Neural cell (in vitro differentiated cells): Measurements from ENCODE around the gene COL24A1. TPM values are rescaled to one million over a fixed set of nuclear protein-coding genes. Genes with fewer than 3 reads are reported as not detected.

ENCODE experiments used
- H2AFZ ChIP-seq: fragments of 200-600, 300-800 bp; sonication (generic), shearing (Covaris generic); 2 replicates; pipeline ENCODE4 v1.6.0; 2014; ENCODE audit warnings: low read depth, mild to moderate bottlenecking, antibody characterized with exemption, low read length, moderate library complexity
- H3F3A ChIP-seq: fragments of 200-600 bp; shearing (Covaris generic); 2 replicates; pipeline ENCODE4 v1.6.1; 2016; ENCODE audit warnings: mild to moderate bottlenecking, moderate library complexity, mixed read lengths, antibody characterized with exemption, low read length; ENCODE audit not compliant: insufficient read depth, poor library complexity, severe bottlenecking
- H3K27ac ChIP-seq: fragments of 200-600, 300-800 bp; sonication (generic), shearing (Covaris generic); 2 replicates; pipeline ENCODE4 v1.5.1; 2014; ENCODE audit warnings: mild to moderate bottlenecking, low read length, moderate library complexity
- H3K27me3 ChIP-seq: fragments of 300-800, 200-600 bp; sonication (generic), shearing (Covaris generic); 2 replicates; pipeline ENCODE4 v1.6.0; 2014; ENCODE audit warnings: mild to moderate bottlenecking, low read depth, low read length, moderate library complexity; ENCODE audit not compliant: insufficient read depth
- H3K36me3 ChIP-seq: fragments of 300-800, 200-600 bp; sonication (generic), shearing (Covaris generic); 2 replicates; pipeline ENCODE4 v1.5.1; 2014; ENCODE audit warnings: mild to moderate bottlenecking, antibody characterized with exemption, low read length, moderate library complexity; ENCODE audit not compliant: insufficient read depth
- H3K4me2 ChIP-seq: fragments of 300-800, 200-600 bp; sonication (generic), shearing (Covaris generic); 2 replicates; pipeline ENCODE4 v1.6.0; 2014; ENCODE audit warnings: mild to moderate bottlenecking, low read length
- H3K4me3 ChIP-seq: fragments of 300-800, 200-600 bp; sonication (generic), shearing (Covaris generic); 2 replicates; pipeline ENCODE4 v1.5.1; 2014; ENCODE audit warnings: mild to moderate bottlenecking, low read length, moderate library complexity
- H3K79me2 ChIP-seq: fragments of 200-600 bp; shearing (Covaris generic); replicated peaks from 2 replicates; pipeline ENCODE4 v1.6.0; 2014; ENCODE audit warnings: mild to moderate bottlenecking, low read length, moderate library complexity; ENCODE audit not compliant: insufficient read depth
- H3K9ac ChIP-seq: fragments of 300-800, 200-600 bp; sonication (generic), shearing (Covaris generic); 2 replicates; pipeline ENCODE4 v1.6.1; 2016; ENCODE audit warnings: mild to moderate bottlenecking, low read length, mixed read lengths
- H3K9me2 ChIP-seq: fragments of 200-600 bp; shearing (Covaris generic); 2 replicates; pipeline ENCODE4 v1.6.1; 2016; ENCODE audit warnings: mild to moderate bottlenecking, low read length, mixed read lengths; ENCODE audit not compliant: insufficient read depth
- H3K9me3 ChIP-seq: fragments of 200-600, 300-800 bp; sonication (generic), shearing (Covaris generic); 2 replicates; pipeline ENCODE4 v1.6.1; 2016; ENCODE audit warnings: mild to moderate bottlenecking, mixed run types, low read length, moderate library complexity, mixed read lengths
- H4K20me1 ChIP-seq: fragments of 200-600 bp; shearing (Covaris generic); 2 replicates; pipeline ENCODE4 v1.6.1; 2016; ENCODE audit warnings: mild to moderate bottlenecking, mixed run types; ENCODE audit not compliant: insufficient read depth
- EP300 ChIP-seq: fragments of 450-650 bp; conservative IDR thresholded peaks from 2 replicates; pipeline ENCODE4 v1.6.1; 2014; ENCODE audit warnings: antibody characterized with exemption, mild to moderate bottlenecking, moderate library complexity; ENCODE audit not compliant: poor library complexity, severe bottlenecking
- EZH2 ChIP-seq: fragments of 200-600, 300-800 bp; shearing (Covaris generic), sonication (generic); IDR thresholded peaks from 2 replicates; pipeline ENCODE4 v1.6.1; 2014; ENCODE audit warnings: antibody characterized with exemption, low read length, borderline replicate concordance, mild to moderate bottlenecking; ENCODE audit not compliant: insufficient read depth, poor library complexity, severe bottlenecking
- MXI1 ChIP-seq: fragments of 450-650 bp; conservative IDR thresholded peaks from 2 replicates; pipeline ENCODE4 v1.6.1; 2014; ENCODE audit warnings: antibody characterized with exemption, mild to moderate bottlenecking; ENCODE audit not compliant: poor library complexity, severe bottlenecking
- POLR2AphosphoS5 ChIP-seq: IDR thresholded peaks from 2 replicates; pipeline ENCODE4 v1.6.1; 2012
- RAD21 ChIP-seq: fragments of 450-650 bp; conservative IDR thresholded peaks from 2 replicates; pipeline ENCODE4 v1.6.1; 2014; ENCODE audit warnings: antibody characterized with exemption, mild to moderate bottlenecking, moderate library complexity
- SMC3 ChIP-seq: fragments of 450-650 bp; conservative IDR thresholded peaks from 2 replicates; pipeline ENCODE4 v1.6.1; 2014; ENCODE audit warnings: antibody characterized with exemption, mild to moderate bottlenecking, moderate library complexity; ENCODE audit not compliant: poor library complexity
- TAF1 ChIP-seq: IDR thresholded peaks from 2 replicates; pipeline ENCODE4 v1.6.1; 2012; ENCODE audit warnings: low read depth
- polyA plus RNA-seq: library from polyadenylated mRNA; depleted of rRNA; stranded (reverse); fragments of >200 nt; gene quantifications from 2 replicates; pipeline ENCODE4 v1.2.3, GENCODE V29; 2014
- TF ChIP-seq, protein P1 (sequence below): fragments of 450-650 bp; IDR thresholded peaks from 2 replicates; pipeline ENCODE4 v1.5.1; 2014; ENCODE audit warnings: antibody characterized with exemption, mild to moderate bottlenecking, moderate library complexity; ENCODE audit not compliant: poor library complexity, severe bottlenecking
- TF ChIP-seq, protein P2 (sequence below): IDR thresholded peaks from 2 replicates; pipeline ENCODE4 v1.6.1; 2012; ENCODE audit warnings: borderline replicate concordance

Gene COL24A1
- polyA plus RNA-seq, 1 donor from 2014 or later = 0.19 TPM

DNA sequence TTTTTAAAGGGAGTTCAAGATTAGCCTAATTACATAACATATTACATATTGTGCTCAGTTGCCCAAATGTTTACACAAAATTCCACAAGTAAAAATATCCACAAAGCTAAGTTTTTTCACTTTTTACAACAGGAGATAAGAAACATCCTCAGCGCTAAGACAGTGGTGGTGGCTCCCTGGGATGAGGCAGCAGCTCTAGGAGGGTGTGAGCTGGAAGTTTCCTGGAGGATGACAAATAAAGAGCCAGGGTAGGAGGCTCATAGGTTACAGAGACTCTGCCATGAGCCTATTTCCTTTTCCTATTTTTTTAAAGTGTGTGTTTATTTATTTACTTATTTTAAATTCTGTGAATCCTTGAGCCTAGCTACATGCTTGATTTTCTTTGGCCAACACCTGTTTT lies 91.7 kb downstream of the COL24A1 start:
- no peak overlapping the region for H3K4me2 ChIP-seq
- TF ChIP-seq POLR2AphosphoS5 (no peak), EP300 (no peak), EZH2 (no peak), SMC3 (no peak), RAD21 (no peak), TAF1 (no peak), MXI1 (no peak)
- TF ChIP-seq, protein P1, sequence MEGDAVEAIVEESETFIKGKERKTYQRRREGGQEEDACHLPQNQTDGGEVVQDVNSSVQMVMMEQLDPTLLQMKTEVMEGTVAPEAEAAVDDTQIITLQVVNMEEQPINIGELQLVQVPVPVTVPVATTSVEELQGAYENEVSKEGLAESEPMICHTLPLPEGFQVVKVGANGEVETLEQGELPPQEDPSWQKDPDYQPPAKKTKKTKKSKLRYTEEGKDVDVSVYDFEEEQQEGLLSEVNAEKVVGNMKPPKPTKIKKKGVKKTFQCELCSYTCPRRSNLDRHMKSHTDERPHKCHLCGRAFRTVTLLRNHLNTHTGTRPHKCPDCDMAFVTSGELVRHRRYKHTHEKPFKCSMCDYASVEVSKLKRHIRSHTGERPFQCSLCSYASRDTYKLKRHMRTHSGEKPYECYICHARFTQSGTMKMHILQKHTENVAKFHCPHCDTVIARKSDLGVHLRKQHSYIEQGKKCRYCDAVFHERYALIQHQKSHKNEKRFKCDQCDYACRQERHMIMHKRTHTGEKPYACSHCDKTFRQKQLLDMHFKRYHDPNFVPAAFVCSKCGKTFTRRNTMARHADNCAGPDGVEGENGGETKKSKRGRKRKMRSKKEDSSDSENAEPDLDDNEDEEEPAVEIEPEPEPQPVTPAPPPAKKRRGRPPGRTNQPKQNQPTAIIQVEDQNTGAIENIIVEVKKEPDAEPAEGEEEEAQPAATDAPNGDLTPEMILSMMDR = no peak
- TF ChIP-seq, protein P2, sequence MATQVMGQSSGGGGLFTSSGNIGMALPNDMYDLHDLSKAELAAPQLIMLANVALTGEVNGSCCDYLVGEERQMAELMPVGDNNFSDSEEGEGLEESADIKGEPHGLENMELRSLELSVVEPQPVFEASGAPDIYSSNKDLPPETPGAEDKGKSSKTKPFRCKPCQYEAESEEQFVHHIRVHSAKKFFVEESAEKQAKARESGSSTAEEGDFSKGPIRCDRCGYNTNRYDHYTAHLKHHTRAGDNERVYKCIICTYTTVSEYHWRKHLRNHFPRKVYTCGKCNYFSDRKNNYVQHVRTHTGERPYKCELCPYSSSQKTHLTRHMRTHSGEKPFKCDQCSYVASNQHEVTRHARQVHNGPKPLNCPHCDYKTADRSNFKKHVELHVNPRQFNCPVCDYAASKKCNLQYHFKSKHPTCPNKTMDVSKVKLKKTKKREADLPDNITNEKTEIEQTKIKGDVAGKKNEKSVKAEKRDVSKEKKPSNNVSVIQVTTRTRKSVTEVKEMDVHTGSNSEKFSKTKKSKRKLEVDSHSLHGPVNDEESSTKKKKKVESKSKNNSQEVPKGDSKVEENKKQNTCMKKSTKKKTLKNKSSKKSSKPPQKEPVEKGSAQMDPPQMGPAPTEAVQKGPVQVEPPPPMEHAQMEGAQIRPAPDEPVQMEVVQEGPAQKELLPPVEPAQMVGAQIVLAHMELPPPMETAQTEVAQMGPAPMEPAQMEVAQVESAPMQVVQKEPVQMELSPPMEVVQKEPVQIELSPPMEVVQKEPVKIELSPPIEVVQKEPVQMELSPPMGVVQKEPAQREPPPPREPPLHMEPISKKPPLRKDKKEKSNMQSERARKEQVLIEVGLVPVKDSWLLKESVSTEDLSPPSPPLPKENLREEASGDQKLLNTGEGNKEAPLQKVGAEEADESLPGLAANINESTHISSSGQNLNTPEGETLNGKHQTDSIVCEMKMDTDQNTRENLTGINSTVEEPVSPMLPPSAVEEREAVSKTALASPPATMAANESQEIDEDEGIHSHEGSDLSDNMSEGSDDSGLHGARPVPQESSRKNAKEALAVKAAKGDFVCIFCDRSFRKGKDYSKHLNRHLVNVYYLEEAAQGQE = no peak
- H3K9me3 ChIP-seq = no peaks in the 10 kb centered on the region
- H3K9me2 ChIP-seq = no peaks in the 10 kb centered on the region
- no peaks in the 10 kb centered on the region for H3K36me3 ChIP-seq
- no peaks in the 10 kb centered on the region for H3K79me2 ChIP-seq
- no peak overlapping the region for H3K27ac ChIP-seq
- no peaks in the 10 kb centered on the region for H4K20me1 ChIP-seq
- no peak overlapping the region for H3K4me3 ChIP-seq
- H3K27me3 ChIP-seq = no peaks in the 10 kb centered on the region
- no peak overlapping the region for H2AFZ ChIP-seq
- H3K9ac ChIP-seq = no peak overlapping the region
- H3F3A ChIP-seq = no peaks in the 10 kb centered on the region

DNA sequence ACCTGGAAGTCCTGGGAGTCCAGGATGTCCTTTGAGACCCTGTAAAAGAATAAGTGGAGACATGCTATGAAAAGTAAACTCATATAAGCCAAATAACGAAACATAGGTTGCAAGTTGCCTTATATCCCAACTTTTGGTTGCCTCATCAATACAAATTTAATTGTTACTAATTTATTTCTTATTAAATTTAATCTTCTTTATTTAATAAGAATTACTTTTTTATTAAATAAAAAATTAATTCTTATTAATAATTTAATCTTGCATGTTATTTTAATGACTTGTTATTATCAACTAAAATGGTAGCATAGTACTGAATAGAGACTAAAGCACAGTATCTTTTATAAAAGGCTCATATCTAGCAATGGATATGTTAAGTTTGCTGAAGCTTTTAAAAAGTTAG lies 92.9 kb downstream of the COL24A1 start:
- Histone ChIP-seq H3F3A (no peaks in the 10 kb centered on the region), H3K27ac (no peak overlapping the region), H3K9ac (no peak overlapping the region), H3K4me2 (no peak overlapping the region), H2AFZ (no peak overlapping the region), H3K9me3 (no peaks in the 10 kb centered on the region), H3K36me3 (no peaks in the 10 kb centered on the region), H3K79me2 (no peaks in the 10 kb centered on the region), H3K9me2 (no peaks in the 10 kb centered on the region), H3K4me3 (no peak overlapping the region), H4K20me1 (no peaks in the 10 kb centered on the region), H3K27me3 (no peaks in the 10 kb centered on the region)
- no peak for TF ChIP-seq EZH2
- TF ChIP-seq RAD21 = no peak
- TF ChIP-seq, protein P2 = no peak
- no peak for TF ChIP-seq TAF1
- TF ChIP-seq EP300 = no peak
- no peak for TF ChIP-seq POLR2AphosphoS5
- no peak for TF ChIP-seq MXI1
- TF ChIP-seq SMC3 = no peak
- TF ChIP-seq, protein P1 = no peak
